Upper lobe of left lung (tissue), 6 donors: ENCODE measurements around the gene SAPCD2. TPM values are rescaled to one million over a fixed set of nuclear protein-coding genes. Genes with fewer than 3 reads are reported as not detected.

Experiments
- ATAC-seq, 2 donors: fragments of 200-7000 bp; cut with Tn5 transposase; one replicate each; pipeline ENCODE4 v1.9.1; 2022; ENCODE audit warnings: mild to moderate bottlenecking in 2 of 2, moderate library complexity in 2 of 2; ENCODE audit not compliant: low FRiP score in 2 of 2
- DNase-seq, 2 donors: peaks; one replicate each; pipeline ENCODE4 v3.0.0-alpha.2; 2019 to 2020
- H3K27ac ChIP-seq, 4 donors: fragments of 200-600 bp; sonication (generic); one replicate each; pipeline ENCODE4 v1.5.1; 2016 to 2019
- H3K27me3 ChIP-seq, 4 donors: fragments of 200-600 bp; sonication (generic); one replicate each; pipeline ENCODE4 v1.5.1; 2017 to 2019
- H3K36me3 ChIP-seq, 4 donors: fragments of 200-600 bp; sonication (generic); one replicate each; pipeline ENCODE4 v1.5.1; 2016 to 2019
- H3K4me1 ChIP-seq, 4 donors: fragments of 200-600 bp; sonication (generic); one replicate each; pipeline ENCODE4 v1.5.1; 2018 to 2019
- H3K4me3 ChIP-seq, 4 donors: fragments of 200-600 bp; sonication (generic); one replicate each; pipeline ENCODE4 v1.5.1; 2017 to 2019; ENCODE audit warnings: mild to moderate bottlenecking in 2 of 4, moderate library complexity in 1 of 4
- H3K9me3 ChIP-seq, 4 donors: fragments of 200-600 bp; sonication (generic); one replicate each; pipeline ENCODE4 v1.5.1; 2018 to 2019
- EP300 ChIP-seq, 4 donors: sonication (generic); formaldehyde crosslinking; IDR thresholded peaks; one replicate each; pipeline ENCODE4 v1.5.1; 2017; ENCODE audit warnings: antibody characterized with exemption in 4 of 4, control low read depth in 2 of 4
- POLR2A ChIP-seq, 4 donors: fragments of 450-650 bp; IDR thresholded peaks; one replicate each; pipeline ENCODE4 v1.5.1; 2016 to 2017; ENCODE audit warnings: antibody characterized with exemption in 4 of 4, mild to moderate bottlenecking in 2 of 4
- POLR2AphosphoS5 ChIP-seq, 2 donors: sonication (generic); formaldehyde crosslinking; IDR thresholded peaks; one replicate each; pipeline ENCODE4 v1.5.1; 2017; ENCODE audit warnings: antibody characterized with exemption in 2 of 2
- WGBS, 2 donors: methylation state at CpG; one replicate each; pipeline ENCODE4 v1.1.5; 2017 to 2018; 5-methylcytosine and 5-hydroxymethylcytosine counted together
- total RNA-seq, 6 donors: library from RNA; depleted of rRNA in 4 of 6; stranded (reverse); fragments of >200 nt in 4 of 6; gene quantifications; one replicate each; pipeline versions ENCODE4 v1.1.0 to v1.2.1, GENCODE V29; 2016 to 2021
- TF ChIP-seq, protein P1 (sequence below), 6 experiments: fragments of 450-650 bp in 4 of 6; fragments of 200-600 bp in 2 of 6; sonication (generic) in 2 of 6; IDR thresholded peaks; one replicate each; pipeline ENCODE4 v1.5.1; 2016 to 2019; ENCODE audit warnings: antibody characterized with exemption in 6 of 6
- donor health status: DM: no; HTN: no; CAD: no; lungs with moderate emphysema.
- donor health status: DM: no; HTN: yes; CAD: no; lungs with severe emphysema.

SAPCD2 gene
- total RNA-seq, 6 donors from 2014 or later, result 0.69 to 6.8 (median 1.4) TPM

DNA sequence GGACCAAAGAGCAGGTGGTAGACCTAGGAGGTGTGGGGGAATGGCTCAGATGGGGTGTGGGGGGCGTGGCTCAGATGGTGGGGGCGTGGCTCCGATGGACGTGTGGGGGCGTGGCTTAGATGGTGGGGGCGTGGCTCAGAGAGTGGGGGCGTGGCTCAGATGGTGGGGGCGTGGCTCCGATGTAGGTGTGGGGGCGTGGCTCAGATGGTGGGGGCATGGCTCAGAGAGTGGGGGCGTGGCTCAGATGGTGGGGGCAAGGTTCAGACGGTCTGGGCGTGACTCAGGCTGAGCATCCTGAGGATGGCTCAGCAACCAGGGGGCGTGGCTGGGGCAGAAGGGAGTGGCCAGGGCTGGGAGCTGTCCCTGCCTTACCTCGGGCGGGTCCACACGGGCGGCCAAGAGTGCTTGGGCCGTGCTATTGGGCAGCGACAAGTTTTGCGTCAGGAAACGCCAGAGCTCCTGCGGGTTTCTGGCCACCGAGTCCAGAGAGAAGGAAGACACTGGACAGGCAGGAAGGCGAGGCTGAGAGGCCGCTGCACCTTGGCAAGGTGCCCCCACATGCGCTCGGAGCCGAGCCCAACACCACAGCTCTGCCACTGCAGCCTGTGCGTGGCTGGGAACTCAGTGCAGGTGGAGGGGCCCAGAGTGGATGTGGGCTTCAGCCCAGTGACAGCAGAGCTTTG, 48.2 kb downstream of the SAPCD2 start:
- H3K4me1 ChIP-seq, result peaks cover under 1 to 12% (median 5%) of the 10 kb centered on the region in 4 donors
- no peak for TF ChIP-seq EP300 (IDR thresholded peaks at IDR 0.05)
- TF ChIP-seq POLR2AphosphoS5 (IDR thresholded peaks at IDR 0.05), result no peak
- no peak for TF ChIP-seq POLR2A (IDR thresholded peaks at IDR 0.05)
- TF ChIP-seq, protein P1, sequence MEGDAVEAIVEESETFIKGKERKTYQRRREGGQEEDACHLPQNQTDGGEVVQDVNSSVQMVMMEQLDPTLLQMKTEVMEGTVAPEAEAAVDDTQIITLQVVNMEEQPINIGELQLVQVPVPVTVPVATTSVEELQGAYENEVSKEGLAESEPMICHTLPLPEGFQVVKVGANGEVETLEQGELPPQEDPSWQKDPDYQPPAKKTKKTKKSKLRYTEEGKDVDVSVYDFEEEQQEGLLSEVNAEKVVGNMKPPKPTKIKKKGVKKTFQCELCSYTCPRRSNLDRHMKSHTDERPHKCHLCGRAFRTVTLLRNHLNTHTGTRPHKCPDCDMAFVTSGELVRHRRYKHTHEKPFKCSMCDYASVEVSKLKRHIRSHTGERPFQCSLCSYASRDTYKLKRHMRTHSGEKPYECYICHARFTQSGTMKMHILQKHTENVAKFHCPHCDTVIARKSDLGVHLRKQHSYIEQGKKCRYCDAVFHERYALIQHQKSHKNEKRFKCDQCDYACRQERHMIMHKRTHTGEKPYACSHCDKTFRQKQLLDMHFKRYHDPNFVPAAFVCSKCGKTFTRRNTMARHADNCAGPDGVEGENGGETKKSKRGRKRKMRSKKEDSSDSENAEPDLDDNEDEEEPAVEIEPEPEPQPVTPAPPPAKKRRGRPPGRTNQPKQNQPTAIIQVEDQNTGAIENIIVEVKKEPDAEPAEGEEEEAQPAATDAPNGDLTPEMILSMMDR (IDR thresholded peaks at IDR 0.05), result no peak
- ATAC-seq (peak; percentile 12 to 58), DNase-seq (peak; percentile 42 to 84)
- no peaks in the 10 kb centered on the region for H3K27me3 ChIP-seq
- H3K9me3 ChIP-seq, result no peaks in the 10 kb centered on the region
- H3K36me3 ChIP-seq, result peaks cover 0 to 18% (median 8%) of the 10 kb centered on the region in 4 donors
- 77% methylated on average over 18 to 20 of the region's 30 CpGs for WGBS, 2 donors
- H3K27ac ChIP-seq, result no peak overlapping the region
- H3K4me3 ChIP-seq, result no peak overlapping the region

DNA sequence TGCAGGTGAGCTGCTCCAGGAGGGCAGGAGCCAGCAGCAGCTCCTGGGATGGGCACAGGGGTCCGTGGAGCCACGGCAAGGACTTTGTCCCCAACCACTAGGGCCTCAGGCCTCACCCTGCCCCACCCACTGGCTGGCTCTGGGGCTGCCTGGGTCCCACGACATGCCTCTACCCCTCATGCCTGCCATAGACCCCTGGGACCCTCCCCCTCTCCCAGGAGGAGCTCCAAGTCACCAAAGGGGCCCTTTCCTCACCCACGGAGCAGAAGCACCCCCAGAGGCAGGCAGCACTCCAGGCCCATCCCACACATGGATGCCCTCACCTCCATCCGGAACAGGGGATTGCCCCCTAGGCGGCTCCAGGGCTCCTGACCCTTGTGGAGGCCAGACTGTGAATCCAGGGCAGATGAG, 48.8 kb downstream of the SAPCD2 start:
- 95 to 100% methylated on average over 1 to 6 of the region's 6 CpGs for WGBS, 2 donors
- Histone ChIP-seq H3K27ac (no peak overlapping the region), H3K4me3 (no peak overlapping the region), H3K9me3 (no peaks in the 10 kb centered on the region), H3K27me3 (no peaks in the 10 kb centered on the region), H3K36me3 (peaks cover 0 to 23% (median 13%) of the 10 kb centered on the region in 4 donors), H3K4me1 (peaks cover 0 to 7% (median 0%) of the 10 kb centered on the region in 4 donors)
- DNase-seq (no peak), ATAC-seq (no peak)
- TF ChIP-seq POLR2AphosphoS5 (IDR thresholded peaks at IDR 0.05) (no peak), POLR2A (IDR thresholded peaks at IDR 0.05) (no peak), EP300 (IDR thresholded peaks at IDR 0.05) (no peak)

DNA sequence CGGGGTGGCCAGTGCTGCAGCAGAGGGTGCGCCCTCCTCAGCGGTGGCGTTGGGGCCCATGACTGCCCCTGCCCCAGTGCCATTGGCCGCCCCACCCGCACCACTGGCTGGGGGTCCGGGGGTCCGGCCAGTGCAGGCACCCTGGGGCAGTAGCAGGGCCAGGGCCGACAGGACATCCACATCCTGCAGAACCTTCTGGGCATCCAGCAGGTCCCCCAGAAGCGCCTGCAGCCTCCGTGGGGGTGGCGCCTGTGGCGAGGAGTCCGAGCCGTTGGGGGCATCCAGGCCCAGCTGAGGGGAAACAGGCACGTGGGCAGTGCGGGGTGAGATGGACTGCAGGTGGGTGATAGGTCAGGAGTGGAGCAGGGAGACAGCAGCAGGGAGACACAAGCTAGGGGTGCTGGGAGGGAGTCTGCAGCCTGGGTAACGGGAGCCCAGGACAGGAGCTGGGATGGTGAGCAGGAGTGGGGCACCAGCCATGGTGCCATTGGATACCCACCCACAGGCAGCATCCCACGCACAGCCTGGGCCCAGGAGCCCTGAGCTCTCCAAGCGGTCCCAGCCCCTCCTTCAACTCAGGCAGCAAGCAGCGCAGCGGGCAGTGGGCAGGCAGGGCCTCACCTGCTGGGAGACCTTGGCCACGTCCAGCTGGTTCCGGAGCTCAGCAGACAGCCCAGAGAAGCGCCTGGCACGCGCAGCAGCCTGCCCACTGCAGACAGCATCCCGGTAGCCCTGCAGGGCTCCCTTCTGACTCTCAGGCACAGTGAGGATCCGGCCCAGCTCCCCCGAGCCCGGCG, 49.4 kb downstream of the SAPCD2 start:
- no peak for TF ChIP-seq EP300 (IDR thresholded peaks at IDR 0.05)
- TF ChIP-seq, protein P1 (IDR thresholded peaks at IDR 0.05), result no peak
- no peak for TF ChIP-seq POLR2A (IDR thresholded peaks at IDR 0.05)
- no peak for TF ChIP-seq POLR2AphosphoS5 (IDR thresholded peaks at IDR 0.05)
- H3K36me3 ChIP-seq, result peaks cover 0 to 29% (median 17%) of the 10 kb centered on the region in 4 donors
- DNase-seq, result peak in 1 of 2 donors; percentile 81

DNA sequence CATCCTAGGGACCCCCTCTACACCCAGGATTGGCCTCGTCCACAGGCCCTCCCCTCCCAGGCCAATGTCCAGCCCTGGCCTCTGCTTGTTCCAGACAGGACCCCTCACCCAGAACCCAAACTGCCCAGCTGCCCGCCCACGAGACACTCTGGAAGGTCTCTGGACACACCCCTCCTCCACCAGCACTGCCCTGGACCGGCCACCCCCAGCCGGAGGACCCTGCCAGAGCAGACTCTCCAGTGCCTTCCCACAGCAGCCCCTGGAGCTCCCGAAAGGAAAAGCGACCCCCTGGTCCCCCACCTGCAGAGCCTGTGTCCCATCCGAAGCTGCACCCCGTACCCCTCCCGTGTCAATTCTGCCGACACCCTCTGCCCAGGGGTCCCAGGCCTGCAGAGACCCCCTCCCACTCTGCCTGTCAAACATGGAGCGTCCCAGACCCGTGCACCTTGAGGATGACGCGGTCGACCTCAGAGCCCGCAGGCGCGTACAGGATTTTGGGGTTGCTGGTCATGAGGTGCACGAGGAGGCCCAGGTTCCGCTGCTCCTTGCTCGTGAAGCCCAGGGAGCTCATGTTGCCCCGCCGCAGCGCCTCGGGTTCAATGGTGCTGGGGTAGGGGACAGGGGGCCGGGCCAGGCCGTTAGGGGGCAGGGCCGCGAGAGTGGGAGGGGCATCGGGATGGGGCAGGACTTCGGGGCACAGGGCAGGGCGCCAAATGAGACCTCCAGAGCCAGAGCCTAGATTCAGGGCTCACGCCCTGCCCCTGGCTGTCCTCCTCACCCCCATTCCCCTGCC, 50.3 kb downstream of the SAPCD2 start:
- 94 to 95% methylated on average over 23 to 34 of the region's 34 CpGs for WGBS, 2 donors
- DNase-seq, result peak in 1 of 2 donors; percentile 67
- no peak overlapping the region for H3K4me3 ChIP-seq
- no peaks in the 10 kb centered on the region for H3K4me1 ChIP-seq
- no peaks in the 10 kb centered on the region for H3K27me3 ChIP-seq
- TF ChIP-seq, protein P1 (IDR thresholded peaks at IDR 0.05), result no peak
- TF ChIP-seq EP300 (IDR thresholded peaks at IDR 0.05), result no peak
- no peaks in the 10 kb centered on the region for H3K9me3 ChIP-seq
- no peak for ATAC-seq
- no peak overlapping the region for H3K27ac ChIP-seq
- peaks cover 0 to 37% (median 24%) of the 10 kb centered on the region in 4 donors for H3K36me3 ChIP-seq

More for the DNA sequence above, 49.4 kb downstream of the SAPCD2 start:
- Histone ChIP-seq H3K27ac (no peak overlapping the region), H3K27me3 (no peaks in the 10 kb centered on the region), H3K4me1 (peaks cover 0 to under 1% (median 0%) of the 10 kb centered on the region in 4 donors), H3K9me3 (no peaks in the 10 kb centered on the region), H3K4me3 (no peak overlapping the region)
- ATAC-seq, result no peak
- 94 to 96% methylated on average over 8 to 21 of the region's 32 CpGs for WGBS, 2 donors
